HepG2 (cell line): ENCODE measurements around the gene GPLD1. TPM values are rescaled to one million over a fixed set of nuclear protein-coding genes. Genes with fewer than 3 reads are reported as not detected.

Experiments used
- HOXA7 ChIP-seq: sonication (generic); formaldehyde crosslinking; IDR thresholded peaks from 2 replicates; pipeline ENCODE4 v1.8.1; 2022; ENCODE audit warnings: mild to moderate bottlenecking, missing genetic modification reagents, moderate library complexity
- IRF1 ChIP-seq: sonication (generic); formaldehyde crosslinking; IDR thresholded peaks from 2 replicates; pipeline ENCODE4 v1.4.0; 2020; ENCODE audit warnings: low read depth, mild to moderate bottlenecking, missing genetic modification reagents
- NFE2L2 ChIP-seq: fragments of 150-350 bp; IDR thresholded peaks from 2 replicates; pipeline ENCODE4 v1.6.1; 2014; ENCODE audit warnings: low read length
- PHF8 ChIP-seq: sonication (generic); formaldehyde crosslinking; IDR thresholded peaks from 2 replicates; pipeline ENCODE4 v1.5.0; 2020; ENCODE audit warnings: missing genetic modification reagents
- RXRB ChIP-seq: IDR thresholded peaks from 2 replicates; pipeline ENCODE4 v1.6.1; 2016; ENCODE audit warnings: borderline replicate concordance, missing genetic modification reagents, missing compliant biosample characterization
- THRA ChIP-seq: sonication (generic); formaldehyde crosslinking; IDR thresholded peaks from 2 replicates; pipeline ENCODE4 v1.4.0; 2020; ENCODE audit warnings: missing genetic modification reagents, borderline replicate concordance
- ZBTB7B ChIP-seq: sonication (generic); formaldehyde crosslinking; IDR thresholded peaks from 2 replicates; pipeline ENCODE4 v1.4.0; 2020; ENCODE audit warnings: missing genetic modification reagents
- ZFP41 ChIP-seq: sonication (generic); formaldehyde crosslinking; IDR thresholded peaks from 2 replicates; pipeline ENCODE4 v1.4.0; 2020; ENCODE audit warnings: mild to moderate bottlenecking, missing genetic modification reagents, borderline replicate concordance
- ZFYVE20 ChIP-seq: sonication (generic); formaldehyde crosslinking; IDR thresholded peaks from 2 replicates; pipeline ENCODE4 v1.8.0; 2023; ENCODE audit warnings: low read depth, mild to moderate bottlenecking, moderate library complexity, missing genetic modification reagents, borderline replicate concordance
- ZMAT3 ChIP-seq: sonication (generic); formaldehyde crosslinking; conservative IDR thresholded peaks from 2 replicates; pipeline ENCODE4 v1.7.0; 2021; ENCODE audit warnings: missing genetic modification reagents
- ZNF318 ChIP-seq: sonication (generic); formaldehyde crosslinking; IDR thresholded peaks from 2 replicates; pipeline ENCODE4 v1.4.0; 2020; ENCODE audit warnings: mild to moderate bottlenecking, missing genetic modification reagents
- ZNF687 ChIP-seq: sonication (generic); formaldehyde crosslinking; IDR thresholded peaks from 2 replicates; pipeline ENCODE4 v1.5.1; 2020; ENCODE audit warnings: mild to moderate bottlenecking, missing genetic modification reagents, moderate library complexity
- ZSCAN31 ChIP-seq: sonication (generic); formaldehyde crosslinking; IDR thresholded peaks from 2 replicates; pipeline ENCODE4 v1.5.0; 2020; ENCODE audit warnings: low read depth, mild to moderate bottlenecking, missing genetic modification reagents
- polyA plus RNA-seq, 8 experiments: library from polyadenylated mRNA; depleted of rRNA in 3 of 8; stranded (reverse) in 7 of 8; unstranded in 1 of 8; fragments of >200 nt; fragmentation: Illumina TruSeq in 4 of 8; extraction: Trizol in 4 of 8; gene quantifications; 2 replicates each; pipeline versions ENCODE4 v1.2.1 to v1.2.3, GENCODE V29; 2011 to 2016; ENCODE audit warnings: low read depth in 4 of 8, missing spikeins in 1 of 8, mixed read lengths in 1 of 8; ENCODE audit not compliant: insufficient read depth in 1 of 8
- total RNA-seq, 5 experiments: library from RNA; depleted of rRNA; stranded (reverse); fragments of >200 nt; fragmentation: Illumina TruSeq; extraction: Trizol; gene quantifications; 2 replicates each; pipeline ENCODE4 v1.2.3, GENCODE V29; 2016; ENCODE audit warnings: low read depth in 1 of 5

Gene GPLD1
- total and polyA plus RNA-seq, 2 of the 13 experiments (the other 11 are each of a cell fraction or from before 2014, with no cell fraction given), result 6.2 to 7.6 TPM

GRCh38 chr6:24504649-24505586 lies 15.5 kb upstream of the GPLD1 start (continued):
- TF ChIP-seq ZNF318 (CRISPR knock-in tag) (no peak), THRA (peak; percentile 58; the same call in 1 of the 2 replicates), IRF1 (CRISPR knock-in tag) (no peak), HOXA7 (no peak), ZMAT3 (CRISPR knock-in tag) (no peak), ZSCAN31 (CRISPR knock-in tag) (peak; percentile 29; the same call in 1 of the 2 replicates), ZNF687 (CRISPR knock-in tag) (peak; percentile 87), NFE2L2 (no peak), PHF8 (CRISPR knock-in tag) (0 out of 2 replicates have a peak, but pooled peaks have one; percentile 26), ZBTB7B (CRISPR knock-in tag) (peak; percentile 42; the same call in 1 of the 2 replicates), RXRB (CRISPR knock-in tag) (peak; percentile 81), ZFP41 (no peak), ZFYVE20 (CRISPR knock-in tag) (no peak)
